DMS 273 (cell line): ENCODE results near the gene GPR148.
"Not testable (repeated sequence)": the region's sequence is repeated elsewhere in the genome, so short reads cannot be mapped to it uniquely, and the experiment has no call there.

ENCODE experiments used
- DNase-seq: peaks from one replicate; lab custom pipeline; 2025; ENCODE audit not compliant: unreplicated experiment; lab: John Stamatoyannopoulos, UW

GPR148 gene

GRCh38 chr2:130728549-130729316, at the start of gene GPR148:
TSS of gene GPR148 (plus strand) at chr2:130729070. CDS start at chr2:130729152, 82 bp downstream.
- DNase-seq: peak; percentile 36

GRCh38 chr2:130692041-130692770, 36.7 kb upstream of the GPR148 start:
- DNase-seq: not testable (repeated sequence)

GRCh38 chr2:130693474-130693873, 35.4 kb upstream of the GPR148 start:
- not testable (repeated sequence) for DNase-seq

GRCh38 chr2:130703250-130703649, 25.6 kb upstream of the GPR148 start:
- DNase-seq: not testable (repeated sequence)

- DNase-seq: not testable (repeated sequence)
Measured at GRCh38 chr2:130714795-130715194, 14.1 kb upstream of the GPR148 start.

GRCh38 chr2:130720036-130720435, 8.8 kb upstream of the GPR148 start:
- DNase-seq: no peak

- no peak for DNase-seq
Measured at GRCh38 chr2:130720528-130720927, 8.3 kb upstream of the GPR148 start.

GRCh38 chr2:130724455-130724854, 4.4 kb upstream of the GPR148 start:
- DNase-seq: no peak

GRCh38 chr2:130726614-130727180, 2.2 kb upstream of the GPR148 start:
- DNase-seq: no peak

- DNase-seq: peak; percentile 94
Measured at GRCh38 chr2:130727286-130727924, 1.5 kb upstream of the GPR148 start.

- peak; percentile 39 for DNase-seq
Measured at GRCh38 chr2:130728007-130728454, 839 bp upstream of the GPR148 start.

- no peak for DNase-seq
Measured at GRCh38 chr2:130729322-130730299, 741 bp downstream of the GPR148 start.

- DNase-seq: not testable (repeated sequence)
Measured at GRCh38 chr2:130732257-130732656, 3.4 kb downstream of the GPR148 start.

GRCh38 chr2:130735200-130735599, 6.3 kb downstream of the GPR148 start:
- DNase-seq: no peak

- DNase-seq: peak; percentile 11
Measured at GRCh38 chr2:130736487-130736886, 7.6 kb downstream of the GPR148 start.

GRCh38 chr2:130737592-130737991, 8.7 kb downstream of the GPR148 start:
- no peak for DNase-seq

- DNase-seq: no peak
Measured at GRCh38 chr2:130740671-130741070, 11.8 kb downstream of the GPR148 start.

GRCh38 chr2:130743278-130743677, 14.4 kb downstream of the GPR148 start:
- no peak for DNase-seq

GRCh38 chr2:130744287-130745117, 15.6 kb downstream of the GPR148 start:
- peak; percentile 66 for DNase-seq
